Right ventricle myocardium inferior (tissue), 1 donor: ENCODE data around the gene FARS2. TPM values are rescaled to one million over a fixed set of nuclear protein-coding genes. Genes with fewer than 3 reads are reported as not detected.
"Not testable (repeated sequence)": the region's sequence is repeated elsewhere in the genome, so short reads cannot be mapped to it uniquely, and the experiment has no call there.

Experiments used
- ATAC-seq: fragments of 200-7000 bp; cut with Tn5 transposase; one replicate; pipeline ENCODE4 v1.9.1; 2020; ENCODE audit warnings: mild to moderate bottlenecking, moderate library complexity
- DNase-seq: peaks from one replicate; pipeline ENCODE4 v3.0.0; 2021; ENCODE audit errors: missing footprints
- intact Hi-C: fragments of 100-400 bp; cut with DNase I; formaldehyde crosslinking; loops from one replicate; pipeline ENCODE4 v1.11.0; 2022
- total RNA-seq: library from RNA; stranded (reverse); fragmentation: NEBNext Ultra II Directional; extraction: Animal tissue kit (Norgen Biotek cat#: 25700); gene quantifications from one replicate; pipeline ENCODE4 v1.2.1, GENCODE V29; 2021
- donor health status: DM: no; HTN: yes; CAD: no; lungs with severe emphysema.

The FARS2 gene
- total RNA-seq, 1 donor from 2014 or later, result 20.5 TPM

GRCh38 chr6:5645328-5646290 is 384.3 kb downstream of the FARS2 start:
- intact Hi-C loops, result no loop called here
- DNase-seq (no peak), ATAC-seq (no peak)

GRCh38 chr6:5652406-5653137 is 391.3 kb downstream of the FARS2 start:
- no peak for ATAC-seq
- intact Hi-C loops, result loop anchor here (10.0 kb wide), 1 partner anchor 112 kb away; no protein-coding TSS in a partner anchor
- DNase-seq, result no peak

- intact Hi-C loops, result loop anchor here (10.0 kb wide), 1 partner anchor 111 kb away; no protein-coding TSS in a partner anchor
- ATAC-seq, result peak; percentile 88
These were observed 392.5 kb downstream of the FARS2 start for GRCh38 chr6:5653801-5654200.

GRCh38 chr6:5656226-5656625 is 394.9 kb downstream of the FARS2 start:
- ATAC-seq, result no peak
- no peak for DNase-seq
- intact Hi-C loops, result loop anchor here (10.0 kb wide), 1 partner anchor 109 kb away; no protein-coding TSS in a partner anchor

More at GRCh38 chr6:5653801-5654200, 392.5 kb downstream of the FARS2 start:
- no peak for DNase-seq

- intact Hi-C loops, result loop anchor here (10.0 kb wide), 1 partner anchor 108 kb away; no protein-coding TSS in a partner anchor
- not testable (repeated sequence) for DNase-seq, ATAC-seq
These were observed 395.4 kb downstream of the FARS2 start for GRCh38 chr6:5656695-5657094.

GRCh38 chr6:5657684-5658430 is 396.5 kb downstream of the FARS2 start:
- DNase-seq, result no peak
- no peak for ATAC-seq
- intact Hi-C loops, result loop anchor here (10.0 kb wide), 1 partner anchor 107 kb away; no protein-coding TSS in a partner anchor

- DNase-seq (no peak), ATAC-seq (no peak)
- intact Hi-C loops, result loop anchor here (10.0 kb wide), 1 partner anchor 105 kb away; no protein-coding TSS in a partner anchor
These were observed 398.2 kb downstream of the FARS2 start for GRCh38 chr6:5659467-5659866.

- intact Hi-C loops, result no loop called here
- no peak for ATAC-seq
- no peak for DNase-seq
These were observed 399.5 kb downstream of the FARS2 start for GRCh38 chr6:5660772-5661171.

- intact Hi-C loops, result no loop called here
- DNase-seq (no peak), ATAC-seq (no peak)
These were observed 401.5 kb downstream of the FARS2 start for GRCh38 chr6:5662797-5663196.

- intact Hi-C loops, result no loop called here
- ATAC-seq (no peak), DNase-seq (no peak)
These were observed 401.9 kb downstream of the FARS2 start for GRCh38 chr6:5663259-5663658.

GRCh38 chr6:5663739-5664138 is 402.4 kb downstream of the FARS2 start:
- intact Hi-C loops, result no loop called here
- DNase-seq, result no peak
- no peak for ATAC-seq

- no peak for ATAC-seq
- intact Hi-C loops, result no loop called here
- DNase-seq, result no peak
These were observed 402.8 kb downstream of the FARS2 start for GRCh38 chr6:5664149-5664548.

GRCh38 chr6:5665173-5665572 is 403.9 kb downstream of the FARS2 start:
- ATAC-seq, result peak; percentile 34
- intact Hi-C loops, result no loop called here
- DNase-seq, result no peak

- intact Hi-C loops, result no loop called here
- DNase-seq (no peak), ATAC-seq (no peak)
These were observed 404.4 kb downstream of the FARS2 start for GRCh38 chr6:5665667-5666066.

- ATAC-seq, result no peak
- intact Hi-C loops, result no loop called here
- DNase-seq, result no peak
These were observed 405.4 kb downstream of the FARS2 start for GRCh38 chr6:5666695-5667094.

- ATAC-seq (no peak), DNase-seq (no peak)
- intact Hi-C loops, result no loop called here
These were observed 406.4 kb downstream of the FARS2 start for GRCh38 chr6:5667737-5668136.

GRCh38 chr6:5670381-5670780 is 409.1 kb downstream of the FARS2 start:
- no peak for ATAC-seq
- DNase-seq, result no peak
- intact Hi-C loops, result no loop called here

- intact Hi-C loops, result no loop called here
- DNase-seq (peak; percentile 54), ATAC-seq (peak; percentile 62)
These were observed 409.7 kb downstream of the FARS2 start for GRCh38 chr6:5670811-5671561.
